ENCODE data around the gene OR5AK2.
A peak's percentile ranks its signal among the peaks of the same experiment; 100 is the strongest.
"Not testable (repeated sequence)": the region's sequence is repeated elsewhere in the genome, so short reads cannot be mapped to it uniquely, and the experiment has no call there.

Gene OR5AK2, protein sequence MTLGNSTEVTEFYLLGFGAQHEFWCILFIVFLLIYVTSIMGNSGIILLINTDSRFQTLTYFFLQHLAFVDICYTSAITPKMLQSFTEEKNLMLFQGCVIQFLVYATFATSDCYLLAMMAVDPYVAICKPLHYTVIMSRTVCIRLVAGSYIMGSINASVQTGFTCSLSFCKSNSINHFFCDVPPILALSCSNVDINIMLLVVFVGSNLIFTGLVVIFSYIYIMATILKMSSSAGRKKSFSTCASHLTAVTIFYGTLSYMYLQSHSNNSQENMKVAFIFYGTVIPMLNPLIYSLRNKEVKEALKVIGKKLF

DNA sequence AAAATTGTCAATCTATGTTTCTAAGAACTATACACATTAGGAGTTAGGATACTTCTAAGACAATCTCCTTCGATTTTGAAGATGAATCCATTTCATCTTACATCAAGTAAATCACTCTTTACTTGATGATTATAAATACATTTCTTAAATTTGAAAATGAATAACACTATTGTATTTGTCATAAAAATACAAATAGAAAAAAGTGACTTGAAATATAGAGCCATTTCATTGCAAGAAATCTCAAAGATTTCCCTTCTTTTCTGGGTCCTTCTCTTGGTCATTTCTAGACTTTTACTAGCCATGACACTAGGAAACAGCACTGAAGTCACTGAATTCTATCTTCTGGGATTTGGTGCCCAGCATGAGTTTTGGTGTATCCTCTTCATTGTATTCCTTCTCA is at the start of gene OR5AK2:
Gene OR5AK2 (plus strand): TSS at position 301 of the 400 bp plus-strand sequence. CDS start 0 bp downstream, at position 301.
- no peak for DNase-seq

DNA sequence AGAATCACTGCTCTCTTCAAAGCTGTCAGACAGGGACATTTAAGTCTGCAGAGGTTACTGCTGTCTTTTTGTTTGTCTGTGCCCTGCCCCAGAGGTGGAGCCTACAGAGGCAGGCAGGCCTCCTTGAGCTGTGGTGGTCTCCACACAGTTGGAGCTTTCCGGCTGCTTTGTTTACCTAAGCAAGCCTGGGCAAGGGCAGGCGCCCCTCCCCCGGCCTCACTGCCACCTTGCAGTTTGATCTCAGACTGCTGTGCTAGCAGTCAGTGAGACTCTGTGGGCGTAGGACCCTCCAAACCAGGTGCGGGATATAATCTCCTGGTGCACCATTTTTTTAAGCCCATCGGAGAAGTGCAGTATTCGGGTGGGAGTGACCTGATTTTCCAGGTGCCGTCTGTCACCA is 43.2 kb upstream of the OR5AK2 start:
- DNase-seq, result not testable (repeated sequence)

DNA sequence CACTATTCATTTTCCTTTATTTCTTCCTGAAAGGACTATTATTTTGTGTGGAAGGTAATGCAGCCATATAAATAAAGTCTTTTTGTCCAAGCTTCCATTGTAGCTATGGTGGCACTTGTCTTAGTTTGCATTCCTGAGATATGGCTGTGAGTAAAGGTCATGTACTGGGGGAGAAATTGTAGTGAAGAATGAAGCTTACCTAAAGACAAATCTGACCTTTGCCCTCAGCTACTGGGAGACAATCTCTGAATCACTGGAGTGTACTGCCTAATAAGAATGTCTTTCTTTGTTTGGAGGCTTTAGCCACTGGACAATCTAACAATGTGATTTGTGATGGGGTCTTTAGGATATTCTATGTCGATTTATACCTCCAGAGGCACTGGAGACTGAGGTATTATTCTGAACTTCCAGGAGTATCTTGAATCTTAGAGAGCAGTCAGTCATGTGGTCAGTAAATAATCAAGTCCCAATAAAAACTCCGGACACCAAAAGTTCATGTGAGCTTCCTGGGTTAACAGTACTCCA is 39.7 kb upstream of the OR5AK2 start:
- no peak for DNase-seq

DNA sequence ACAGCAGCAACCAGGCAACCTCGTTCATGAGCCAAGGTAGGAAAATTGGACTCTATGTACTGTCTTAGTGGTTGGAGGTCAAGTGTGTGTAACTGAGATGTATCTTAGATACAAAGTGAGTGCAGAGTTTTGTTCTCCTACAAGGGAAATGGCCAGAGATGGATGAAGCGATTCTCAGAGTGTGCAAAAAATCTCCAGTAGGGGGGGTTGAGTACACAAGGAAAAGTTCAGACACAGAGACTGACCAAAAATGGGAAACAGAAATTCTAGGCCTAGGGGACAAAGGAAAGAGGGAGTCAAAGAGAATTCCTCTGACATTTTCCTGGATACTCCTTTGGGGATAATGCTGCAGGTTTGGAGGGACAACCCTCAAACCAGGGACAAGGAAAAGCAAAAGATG is 38.2 kb upstream of the OR5AK2 start:
- no peak for DNase-seq

DNA sequence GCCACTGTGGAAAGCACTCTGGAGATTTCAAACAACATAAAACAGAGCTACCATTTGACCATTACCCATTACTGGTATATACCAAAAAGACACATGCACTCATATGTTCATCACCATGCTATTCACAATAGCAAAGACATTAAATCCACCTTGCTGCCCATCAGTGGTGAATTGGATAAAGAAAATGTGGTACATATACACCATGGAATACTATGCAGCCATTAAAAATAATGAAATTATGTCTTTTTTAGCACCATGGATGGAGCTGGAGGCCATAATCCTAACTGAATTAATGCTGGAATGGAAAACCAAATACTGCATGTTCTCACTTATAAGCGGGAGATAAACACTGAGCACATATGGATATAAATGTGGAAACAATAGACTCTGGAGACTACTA is 34.8 kb upstream of the OR5AK2 start:
- not testable (repeated sequence) for DNase-seq

DNA sequence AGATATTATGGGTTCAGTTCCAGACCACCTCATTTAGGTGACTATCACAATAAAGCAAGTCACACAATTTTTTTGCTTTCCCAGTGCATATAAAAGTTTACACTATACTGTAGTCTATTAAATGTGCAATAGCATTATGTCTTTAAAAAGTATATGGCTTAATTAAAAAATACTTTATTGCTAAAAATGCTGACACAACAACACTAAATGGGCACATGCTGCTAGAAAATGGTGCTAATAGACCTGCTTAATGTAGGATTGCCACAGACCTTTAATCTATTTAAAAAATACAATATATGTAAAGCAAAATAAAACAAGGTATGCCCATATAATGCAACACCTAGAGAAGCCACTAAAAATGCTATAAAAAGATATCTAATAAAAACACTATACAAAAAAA is 27.1 kb upstream of the OR5AK2 start:
- no peak for DNase-seq

DNA sequence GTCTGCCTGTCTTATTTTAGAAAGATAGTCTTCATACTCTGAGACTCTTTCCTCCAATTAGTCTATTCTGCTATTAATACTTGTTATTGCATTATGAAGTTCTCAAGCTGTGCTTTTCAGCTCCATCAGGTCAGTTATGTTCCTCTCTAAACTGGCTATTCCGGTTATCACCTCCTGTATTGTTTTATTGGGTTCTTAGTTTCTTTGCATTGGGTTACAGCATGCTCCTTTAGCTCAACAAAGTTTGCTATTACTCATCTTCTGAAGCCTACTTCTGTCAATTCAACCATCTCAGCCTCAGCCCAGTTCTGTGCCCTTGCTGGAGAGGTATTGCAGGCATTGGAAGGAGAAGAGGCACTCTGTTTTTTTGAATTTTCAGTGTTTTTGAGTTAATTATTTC is 21.0 kb upstream of the OR5AK2 start:
- no peak for DNase-seq

DNA sequence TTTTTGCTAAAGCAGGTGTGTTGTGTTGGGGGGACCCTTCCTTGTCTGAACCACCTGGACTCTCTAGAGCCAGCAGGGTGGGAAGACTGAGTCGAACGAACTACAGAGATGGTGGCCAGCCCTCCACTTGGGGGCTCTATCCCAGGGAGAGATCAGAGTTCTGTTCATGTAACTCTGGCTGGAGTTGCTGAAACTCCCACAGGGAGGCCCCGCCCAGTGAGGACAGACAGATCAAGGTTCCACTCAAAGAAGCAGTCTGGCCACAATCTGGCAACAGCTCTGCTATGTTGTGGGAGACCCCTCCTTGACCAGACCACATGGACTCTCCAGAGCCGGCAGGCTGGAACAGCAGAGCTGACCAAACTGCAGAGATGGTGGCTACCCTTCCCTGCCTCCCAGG is 20.2 kb upstream of the OR5AK2 start:
- no peak for DNase-seq

DNA sequence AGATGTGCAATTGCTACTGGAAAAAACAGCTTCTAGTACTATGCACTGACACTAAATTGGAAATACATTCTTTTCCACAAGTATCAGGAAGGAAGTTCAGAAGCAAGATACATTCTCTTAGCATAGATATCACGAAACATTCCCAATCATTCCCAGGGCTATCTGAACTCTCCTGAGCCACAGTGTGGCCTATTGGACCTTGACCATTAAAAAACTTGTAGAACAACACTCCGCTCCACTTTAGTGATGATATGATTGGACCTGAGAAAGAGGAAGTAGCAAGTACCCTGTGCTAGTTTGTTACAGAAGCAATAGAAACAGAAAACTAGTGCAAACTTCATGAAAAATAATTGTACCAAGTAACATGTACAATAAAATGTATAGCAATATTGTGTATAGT is 11.4 kb upstream of the OR5AK2 start:
- DNase-seq, result no peak

DNA sequence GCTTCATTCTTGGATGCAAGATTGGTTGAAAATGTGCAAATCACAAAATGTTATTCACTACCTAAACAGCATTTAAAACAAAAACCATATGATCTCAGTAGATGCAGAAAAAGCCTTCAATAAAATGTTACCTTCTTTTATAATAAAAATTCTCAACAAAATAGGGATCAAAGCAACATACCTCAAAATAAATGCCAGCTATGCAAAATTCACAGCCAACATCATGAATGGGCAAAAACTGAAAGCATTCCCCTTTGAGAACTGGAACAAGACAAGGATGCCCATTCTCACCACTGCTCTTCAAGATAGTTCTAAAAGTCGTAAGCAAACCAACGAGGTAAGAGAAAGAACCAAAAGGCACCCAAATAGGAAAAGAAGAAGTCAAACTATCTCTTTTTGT is 2.0 kb downstream of the OR5AK2 start:
- DNase-seq, result no peak

DNA sequence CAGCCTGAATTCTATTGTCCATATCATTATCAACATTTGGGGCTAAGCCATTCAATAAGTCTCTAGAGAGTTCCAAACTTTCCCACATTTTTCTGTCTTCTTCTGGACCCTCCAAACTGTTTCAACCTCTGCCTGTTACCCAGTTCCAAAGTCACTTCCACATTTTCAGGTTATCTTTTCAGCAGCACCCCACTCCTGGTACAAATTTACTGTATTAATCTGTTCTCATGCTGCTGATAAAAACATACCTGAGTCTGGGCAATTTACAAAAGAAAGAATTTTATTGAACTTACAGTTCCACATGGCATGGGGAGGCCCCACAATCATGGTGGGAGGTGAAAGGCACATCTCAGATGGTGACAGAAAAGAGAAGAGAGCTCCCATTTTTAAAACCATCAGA is 5.8 kb downstream of the OR5AK2 start:
- DNase-seq, result no peak

DNA sequence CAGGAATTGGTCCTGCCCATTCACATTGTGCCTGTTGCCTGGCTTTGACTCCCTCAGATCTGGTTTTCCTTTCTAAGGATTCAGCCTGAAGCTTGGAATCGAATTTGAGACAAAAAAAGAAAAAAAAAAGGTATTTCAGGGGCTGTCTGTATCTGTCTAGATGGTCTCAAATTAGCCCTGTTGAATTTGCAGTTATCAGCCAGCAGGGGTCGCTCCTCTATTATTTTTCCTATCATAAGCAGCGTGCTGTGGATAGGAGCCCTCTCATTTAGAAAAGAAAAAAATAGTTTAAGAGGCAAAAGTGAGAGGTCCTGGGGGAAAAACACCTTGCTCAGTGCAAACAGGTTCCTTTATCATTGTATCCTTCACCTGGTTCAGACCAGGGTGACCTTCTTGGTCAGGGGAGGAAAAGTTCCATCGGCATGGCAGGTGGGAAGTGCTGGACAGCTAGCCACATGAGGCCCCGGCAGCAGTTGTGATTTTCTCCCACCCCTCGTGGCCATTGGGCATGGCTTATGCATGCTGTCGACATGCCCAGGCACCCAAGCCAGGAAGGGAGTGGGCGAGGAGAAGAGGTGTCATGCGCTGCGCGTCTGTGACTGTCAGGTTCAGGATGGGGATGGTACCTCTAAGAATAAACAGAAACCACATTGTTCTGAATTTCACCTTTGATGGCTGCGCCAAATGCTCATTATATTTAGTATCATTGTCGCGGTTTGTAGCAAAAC is 13.1 kb downstream of the OR5AK2 start:
- peak; percentile 7 for DNase-seq

DNA sequence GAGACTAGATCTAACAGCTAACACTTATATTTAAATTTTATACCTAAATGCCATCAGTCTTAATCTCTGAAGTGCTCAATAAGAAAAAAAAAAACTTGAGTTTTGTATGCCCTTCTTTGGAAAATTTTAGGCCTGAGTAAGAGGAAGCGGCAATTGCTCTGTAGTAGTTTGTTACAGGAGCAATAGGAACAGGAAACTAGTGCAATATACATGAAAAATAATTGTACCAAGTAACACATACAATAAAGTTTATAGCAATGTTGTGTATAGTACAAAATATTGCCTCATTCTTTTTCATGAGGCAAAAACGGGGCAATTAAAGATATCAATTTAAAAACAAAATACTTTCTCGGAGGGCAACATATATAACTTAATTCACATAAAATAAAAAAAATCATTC is 19.7 kb downstream of the OR5AK2 start:
- DNase-seq, result no peak

DNA sequence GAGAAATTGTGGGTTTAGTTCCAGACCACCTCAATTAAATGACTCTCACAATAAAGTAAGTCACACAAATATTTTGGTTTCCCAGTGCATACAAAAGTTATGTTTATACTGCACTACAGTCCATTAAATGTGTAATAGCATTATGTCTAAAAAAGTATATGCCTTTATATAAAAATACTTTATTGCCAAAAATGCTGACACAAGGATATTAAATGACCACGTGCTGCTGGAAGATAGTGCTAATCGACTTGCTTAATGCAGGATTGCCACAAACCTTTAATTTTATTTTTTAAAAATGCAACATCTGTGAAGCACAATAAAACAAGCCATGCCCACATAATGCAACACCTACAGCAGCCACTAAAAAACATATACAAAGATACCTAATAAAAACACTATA is 27.0 kb downstream of the OR5AK2 start:
- no peak for DNase-seq

DNA sequence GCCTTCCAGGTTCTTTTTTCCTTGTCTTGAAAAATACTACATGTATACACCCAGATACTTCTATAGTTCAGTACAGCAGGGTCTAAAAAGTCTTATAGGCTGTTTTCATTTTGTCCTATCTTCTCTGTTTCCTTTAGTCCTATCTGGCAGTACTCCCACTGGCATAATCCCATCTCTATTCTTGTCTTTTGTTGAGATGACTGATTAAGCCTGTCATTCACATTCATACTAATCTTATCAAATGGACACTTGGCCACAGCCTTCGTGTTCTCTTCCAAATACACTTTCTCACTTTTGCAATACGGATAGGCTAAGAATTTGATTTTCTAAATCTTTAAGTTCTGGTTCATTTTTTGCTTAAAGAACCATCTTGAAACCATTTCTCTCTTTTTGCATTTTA is 42.8 kb downstream of the OR5AK2 start:
- DNase-seq, result no peak

Data from NCI-H748 treated with DMSO at 0.1 percent for 48 hours (cell line).